HL-60 (cell line): ENCODE results near the gene CNTD1.

ENCODE experiments used
- DNase-seq, 2 experiments: peaks; one replicate each; pipeline ENCODE4 v3.0.0-alpha.2; 2010 to 2020; ENCODE audit warnings: low read depth in 1 of 2, low spot score in 1 of 2
- H3K27ac ChIP-seq: fragments of 250-450 bp; sonication (Bioruptor Pico); replicated peaks from 2 replicates; pipeline ENCODE4 v1.5.1; 2020; ENCODE audit warnings: mild to moderate bottlenecking, moderate library complexity
- H3K27me3 ChIP-seq: fragments of 250-450 bp; sonication (Bioruptor Pico); 2 replicates; pipeline ENCODE4 v1.5.1; 2021; ENCODE audit warnings: mild to moderate bottlenecking, moderate library complexity; ENCODE audit not compliant: insufficient read depth, poor library complexity, severe bottlenecking
- H3K4me3 ChIP-seq: replicated peaks from 2 replicates; pipeline ENCODE4 v1.5.1; 2011; ENCODE audit warnings: mild to moderate bottlenecking, control low read depth, low read length; ENCODE audit not compliant: insufficient read depth
- GABPA ChIP-seq: IDR thresholded peaks from 2 replicates; pipeline ENCODE4 v1.6.1; 2012; ENCODE audit warnings: low read depth
- POLR2AphosphoS5 ChIP-seq: IDR thresholded peaks from 2 replicates; pipeline ENCODE4 v1.6.1; 2012; ENCODE audit warnings: low read depth
- SPI1 ChIP-seq: IDR thresholded peaks from 2 replicates; pipeline ENCODE4 v1.6.1; 2012; ENCODE audit warnings: low read depth, mild to moderate bottlenecking, borderline replicate concordance
- TF ChIP-seq, protein P1 (sequence below): IDR thresholded peaks from one replicate; pipeline ENCODE4 v1.5.1; 2011; ENCODE audit warnings: low read length, control low read depth, inconsistent platforms; ENCODE audit not compliant: insufficient read depth
- TF ChIP-seq, protein P2 (sequence below): IDR thresholded peaks from 2 replicates; pipeline ENCODE4 v1.6.1; 2012; ENCODE audit warnings: low read depth; ENCODE audit not compliant: insufficient replicate concordance

CNTD1 gene

DNA sequence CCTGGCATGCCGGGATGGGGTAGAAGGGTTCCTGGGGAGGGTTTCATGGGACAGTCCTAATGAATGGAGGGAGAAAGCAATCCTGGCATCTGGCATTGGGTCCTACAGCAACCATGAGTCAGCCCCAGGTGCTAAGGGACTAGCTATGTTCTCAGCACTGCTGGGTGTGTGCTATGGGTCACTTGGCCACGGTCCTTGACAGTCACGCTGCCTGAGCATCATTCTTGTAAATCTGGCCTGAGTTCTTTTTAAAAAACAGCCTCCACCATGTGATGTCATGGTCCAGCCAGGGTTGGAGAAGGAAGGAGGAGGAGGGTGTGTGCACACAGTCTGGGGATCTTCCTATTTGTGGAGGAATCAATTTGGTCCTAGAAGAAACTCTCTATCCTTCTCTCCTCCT lies 43.9 kb upstream of the CNTD1 start:
- no peak for DNase-seq
- H3K4me3 ChIP-seq = no peak overlapping the region
- peaks cover 10% of the 10 kb centered on the region for H3K27me3 ChIP-seq
- no peak overlapping the region for H3K27ac ChIP-seq
- no peak for TF ChIP-seq GABPA

DNA sequence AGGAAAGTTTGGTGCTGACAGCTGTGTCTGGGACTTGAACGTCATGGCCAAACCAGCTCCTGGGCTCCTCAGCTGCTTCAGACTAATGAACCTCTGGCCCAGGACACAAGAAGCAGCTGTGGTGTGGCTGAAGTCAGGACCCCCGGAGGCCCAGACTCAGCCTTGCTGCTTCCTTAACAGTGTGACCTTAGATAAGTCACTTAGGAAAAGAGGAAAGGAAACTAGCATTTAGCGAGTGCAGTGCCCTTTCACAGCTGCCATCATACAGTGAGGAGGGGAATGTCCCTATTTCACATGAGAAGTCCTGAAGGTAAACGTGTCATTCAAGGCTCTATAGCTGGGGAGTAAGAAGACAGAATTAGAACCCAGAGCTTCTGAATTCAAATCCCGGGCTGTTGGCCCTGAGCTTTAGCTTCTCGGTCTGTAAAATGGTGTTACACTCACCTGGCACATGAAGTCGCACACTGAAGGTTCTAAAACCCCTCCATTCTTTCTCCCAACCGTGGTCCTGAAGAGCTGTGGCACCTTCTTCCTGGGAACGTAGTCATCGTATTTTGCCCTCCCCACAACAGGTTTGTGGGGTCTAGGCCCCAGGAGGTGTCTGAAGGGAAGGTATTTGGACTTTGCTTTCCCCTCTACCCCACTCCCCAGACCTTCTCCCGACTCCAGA lies 38.5 kb upstream of the CNTD1 start:
- no peak for DNase-seq
- Histone ChIP-seq H3K27ac (no peak overlapping the region), H3K27me3 (peaks cover 32% of the 10 kb centered on the region), H3K4me3 (no peak overlapping the region)
- TF ChIP-seq SPI1 (no peak), POLR2AphosphoS5 (no peak), GABPA (no peak)
- TF ChIP-seq, protein P1, sequence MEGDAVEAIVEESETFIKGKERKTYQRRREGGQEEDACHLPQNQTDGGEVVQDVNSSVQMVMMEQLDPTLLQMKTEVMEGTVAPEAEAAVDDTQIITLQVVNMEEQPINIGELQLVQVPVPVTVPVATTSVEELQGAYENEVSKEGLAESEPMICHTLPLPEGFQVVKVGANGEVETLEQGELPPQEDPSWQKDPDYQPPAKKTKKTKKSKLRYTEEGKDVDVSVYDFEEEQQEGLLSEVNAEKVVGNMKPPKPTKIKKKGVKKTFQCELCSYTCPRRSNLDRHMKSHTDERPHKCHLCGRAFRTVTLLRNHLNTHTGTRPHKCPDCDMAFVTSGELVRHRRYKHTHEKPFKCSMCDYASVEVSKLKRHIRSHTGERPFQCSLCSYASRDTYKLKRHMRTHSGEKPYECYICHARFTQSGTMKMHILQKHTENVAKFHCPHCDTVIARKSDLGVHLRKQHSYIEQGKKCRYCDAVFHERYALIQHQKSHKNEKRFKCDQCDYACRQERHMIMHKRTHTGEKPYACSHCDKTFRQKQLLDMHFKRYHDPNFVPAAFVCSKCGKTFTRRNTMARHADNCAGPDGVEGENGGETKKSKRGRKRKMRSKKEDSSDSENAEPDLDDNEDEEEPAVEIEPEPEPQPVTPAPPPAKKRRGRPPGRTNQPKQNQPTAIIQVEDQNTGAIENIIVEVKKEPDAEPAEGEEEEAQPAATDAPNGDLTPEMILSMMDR = no peak
- TF ChIP-seq, protein P2, sequence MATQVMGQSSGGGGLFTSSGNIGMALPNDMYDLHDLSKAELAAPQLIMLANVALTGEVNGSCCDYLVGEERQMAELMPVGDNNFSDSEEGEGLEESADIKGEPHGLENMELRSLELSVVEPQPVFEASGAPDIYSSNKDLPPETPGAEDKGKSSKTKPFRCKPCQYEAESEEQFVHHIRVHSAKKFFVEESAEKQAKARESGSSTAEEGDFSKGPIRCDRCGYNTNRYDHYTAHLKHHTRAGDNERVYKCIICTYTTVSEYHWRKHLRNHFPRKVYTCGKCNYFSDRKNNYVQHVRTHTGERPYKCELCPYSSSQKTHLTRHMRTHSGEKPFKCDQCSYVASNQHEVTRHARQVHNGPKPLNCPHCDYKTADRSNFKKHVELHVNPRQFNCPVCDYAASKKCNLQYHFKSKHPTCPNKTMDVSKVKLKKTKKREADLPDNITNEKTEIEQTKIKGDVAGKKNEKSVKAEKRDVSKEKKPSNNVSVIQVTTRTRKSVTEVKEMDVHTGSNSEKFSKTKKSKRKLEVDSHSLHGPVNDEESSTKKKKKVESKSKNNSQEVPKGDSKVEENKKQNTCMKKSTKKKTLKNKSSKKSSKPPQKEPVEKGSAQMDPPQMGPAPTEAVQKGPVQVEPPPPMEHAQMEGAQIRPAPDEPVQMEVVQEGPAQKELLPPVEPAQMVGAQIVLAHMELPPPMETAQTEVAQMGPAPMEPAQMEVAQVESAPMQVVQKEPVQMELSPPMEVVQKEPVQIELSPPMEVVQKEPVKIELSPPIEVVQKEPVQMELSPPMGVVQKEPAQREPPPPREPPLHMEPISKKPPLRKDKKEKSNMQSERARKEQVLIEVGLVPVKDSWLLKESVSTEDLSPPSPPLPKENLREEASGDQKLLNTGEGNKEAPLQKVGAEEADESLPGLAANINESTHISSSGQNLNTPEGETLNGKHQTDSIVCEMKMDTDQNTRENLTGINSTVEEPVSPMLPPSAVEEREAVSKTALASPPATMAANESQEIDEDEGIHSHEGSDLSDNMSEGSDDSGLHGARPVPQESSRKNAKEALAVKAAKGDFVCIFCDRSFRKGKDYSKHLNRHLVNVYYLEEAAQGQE = no peak

DNA sequence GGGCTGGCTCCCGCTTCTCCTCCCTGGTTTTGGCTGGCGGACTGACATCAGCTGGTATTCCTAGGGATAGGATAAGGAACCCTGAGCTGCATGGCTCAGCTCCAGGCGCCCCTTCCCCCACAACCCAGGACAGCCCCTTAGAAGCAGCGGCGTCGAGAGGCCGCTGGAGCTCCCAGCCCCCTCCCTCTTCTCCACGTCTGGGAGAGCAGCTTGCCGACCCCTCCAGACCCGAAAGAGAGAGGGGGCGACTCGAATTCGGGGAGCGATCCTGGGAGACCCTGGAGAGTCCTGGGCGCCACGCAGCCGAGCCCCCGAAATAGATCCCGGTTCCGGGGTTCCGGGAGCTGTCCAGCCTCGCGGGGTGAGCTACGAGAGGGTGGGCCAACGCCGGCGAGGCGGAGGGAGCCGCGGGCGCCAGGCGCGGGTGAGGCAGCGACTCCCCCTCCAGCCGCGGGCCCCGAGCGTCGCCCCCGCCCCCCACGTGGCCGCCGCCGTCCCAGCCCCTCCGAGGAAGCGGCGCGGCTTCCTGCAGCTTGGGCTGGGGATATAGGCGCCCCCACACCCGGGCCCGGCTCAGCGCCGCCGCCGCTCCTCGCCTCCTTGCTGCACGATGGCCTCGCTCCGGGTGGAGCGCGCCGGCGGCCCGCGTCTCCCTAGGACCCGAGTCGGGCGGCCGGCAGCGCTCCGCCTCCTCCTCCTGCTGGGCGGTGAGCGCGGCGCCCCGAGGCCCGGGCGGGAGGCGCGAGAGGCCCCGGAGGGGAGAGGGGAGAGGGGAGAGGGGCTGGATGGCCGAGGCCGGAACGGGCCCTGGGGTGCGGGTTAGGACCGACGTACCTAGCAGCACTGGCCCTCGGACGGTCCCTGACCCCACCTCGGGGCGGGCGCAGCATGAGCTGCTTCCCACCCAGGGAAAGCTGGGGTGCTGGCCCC lies 37.7 kb upstream of the CNTD1 start, which contains the start of gene RAMP2:
Gene RAMP2 (plus strand): TSS at position 576 of the 930 bp plus-strand sequence. CDS start 35 bp downstream, at position 611.
- peak within 1 kb of the TSS; percentile 11; the same call in 1 of the 2 replicates for H3K4me3 ChIP-seq
- DNase-seq = no peak
- TF ChIP-seq, protein P2 = peak; percentile 86
- TF ChIP-seq GABPA = no peak
- H3K27ac ChIP-seq = no peak within 1 kb of the TSS
- peaks cover 32% of the 10 kb centered on the region for H3K27me3 ChIP-seq

DNA sequence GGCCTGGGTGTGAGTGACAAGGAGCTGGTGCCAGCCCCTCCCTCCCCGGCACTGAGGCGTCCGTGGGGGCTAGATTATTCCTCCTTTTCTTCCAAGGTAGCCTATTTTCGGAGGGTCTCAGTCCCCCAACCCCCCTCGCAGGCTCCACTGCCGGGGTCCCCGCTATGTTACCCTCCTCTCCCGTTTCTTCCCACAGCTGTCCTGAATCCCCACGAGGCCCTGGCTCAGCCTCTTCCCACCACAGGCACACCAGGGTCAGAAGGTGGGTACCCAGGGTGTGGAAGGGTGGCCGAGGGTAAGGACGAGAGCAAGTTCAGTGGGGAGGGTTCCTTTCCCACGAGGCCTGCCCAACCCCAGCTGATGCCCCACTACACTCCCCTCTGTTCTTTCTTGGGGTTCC lies 37.0 kb upstream of the CNTD1 start:
- no peak for DNase-seq
- Histone ChIP-seq H3K27ac (no peak overlapping the region), H3K4me3 (no peak overlapping the region), H3K27me3 (peaks cover 32% of the 10 kb centered on the region)
- TF ChIP-seq GABPA (no peak), SPI1 (no peak), POLR2AphosphoS5 (no peak)
- TF ChIP-seq, protein P2 = no peak
- TF ChIP-seq, protein P1 = no peak
